Mesodermal cell (in vitro differentiated cells): ENCODE data around the gene CACNA1B.

ENCODE experiments used
- H3K27ac ChIP-seq: 2 replicates; pipeline ENCODE4 v1.7.0; 2013; ENCODE audit warnings: mild to moderate bottlenecking, low read depth, low read length, moderate library complexity; ENCODE audit not compliant: severe bottlenecking
- H3K36me3 ChIP-seq: 2 replicates; pipeline ENCODE4 v1.7.1; 2013; ENCODE audit warnings: mild to moderate bottlenecking, low read length, moderate library complexity; ENCODE audit not compliant: control insufficient read depth, insufficient read depth
- H3K4me1 ChIP-seq: one replicate; pipeline ENCODE4 v1.7.1; 2013; ENCODE audit warnings: mild to moderate bottlenecking, low read length; ENCODE audit not compliant: insufficient read depth, control insufficient read depth, poor library complexity, severe bottlenecking
- H3K4me3 ChIP-seq: 2 replicates; pipeline ENCODE4 v1.7.0; 2013; ENCODE audit warnings: low read length, control low read depth, mild to moderate bottlenecking; ENCODE audit not compliant: insufficient read depth, poor library complexity, severe bottlenecking; ENCODE audit errors: extremely low read depth
- H3K9me3 ChIP-seq: 2 replicates; pipeline ENCODE4 v1.7.1; 2013; ENCODE audit warnings: mild to moderate bottlenecking, low read length, moderate library complexity; ENCODE audit not compliant: control insufficient read depth
- WGBS, 2 experiments: methylation state at CpG; one replicate each; pipeline ENCODE4 v1.1.5; 2013; ENCODE audit warnings: missing lambda C conversion rate in 2 of 2; ENCODE audit not compliant: insufficient coverage in 2 of 2; 5-methylcytosine and 5-hydroxymethylcytosine counted together

Gene CACNA1B

DNA sequence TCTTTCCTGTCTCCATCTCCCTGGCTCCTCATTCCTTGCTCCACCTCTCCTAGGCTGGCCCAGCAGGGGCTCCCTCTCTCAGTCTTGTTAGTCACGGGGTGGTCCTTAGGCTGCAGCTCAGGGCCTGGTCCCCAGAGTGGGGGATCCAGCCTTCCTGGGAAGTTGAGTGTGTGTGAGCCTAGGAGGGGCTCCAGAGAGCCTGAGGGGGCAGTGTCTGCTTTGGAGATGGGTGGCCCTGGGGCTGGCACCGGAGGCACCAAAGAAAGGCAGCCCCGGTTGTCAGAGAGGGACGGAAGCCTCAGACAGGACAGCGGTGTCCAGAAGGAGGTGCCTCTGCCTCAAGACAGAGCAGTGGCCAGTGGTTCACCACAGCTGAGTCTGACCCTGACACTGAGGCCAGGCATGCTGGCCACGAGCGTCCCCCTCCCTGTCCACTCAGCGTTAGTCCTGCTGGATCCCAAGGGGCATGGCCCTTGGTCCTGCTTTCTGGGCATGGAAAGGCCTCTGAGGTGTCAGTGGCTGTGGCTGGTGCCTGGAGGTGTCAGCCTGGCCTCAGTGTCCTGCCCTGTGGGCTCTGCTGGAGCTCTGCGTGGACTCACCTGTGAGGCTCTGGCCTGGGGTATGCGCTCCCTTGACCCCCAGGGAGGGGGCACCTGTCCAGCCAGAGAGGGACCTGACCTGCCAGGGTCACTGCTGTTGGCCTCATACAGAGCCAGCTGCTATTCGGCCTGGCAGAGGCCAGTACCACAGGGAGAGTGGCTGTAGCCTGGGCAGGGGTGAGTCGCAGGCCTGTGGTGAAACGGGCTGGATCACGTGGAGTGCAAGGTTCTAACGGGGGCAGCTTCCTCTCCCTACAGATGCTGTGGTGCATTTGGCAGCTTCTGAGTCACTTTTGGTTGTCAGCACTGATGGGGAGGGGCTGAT lies 130.6 kb downstream of the CACNA1B start:
- Histone ChIP-seq H3K4me3 (no peak overlapping the region), H3K27ac (no peak overlapping the region), H3K36me3 (no peaks in the 10 kb centered on the region), H3K9me3 (no peaks in the 10 kb centered on the region), H3K4me1 (no peaks in the 10 kb centered on the region)
- 90 to 91% methylated on average over 14 of the region's 15 CpGs for WGBS, 2 experiments

GRCh38 chr9:138009016-138009802 lies 131.6 kb downstream of the CACNA1B start:
- 89 to 93% methylated on average over 14 to 17 of the region's 17 CpGs for WGBS, 2 experiments
- Histone ChIP-seq H3K4me3 (no peak overlapping the region), H3K27ac (no peak overlapping the region), H3K4me1 (no peaks in the 10 kb centered on the region), H3K9me3 (no peaks in the 10 kb centered on the region), H3K36me3 (no peaks in the 10 kb centered on the region)

DNA sequence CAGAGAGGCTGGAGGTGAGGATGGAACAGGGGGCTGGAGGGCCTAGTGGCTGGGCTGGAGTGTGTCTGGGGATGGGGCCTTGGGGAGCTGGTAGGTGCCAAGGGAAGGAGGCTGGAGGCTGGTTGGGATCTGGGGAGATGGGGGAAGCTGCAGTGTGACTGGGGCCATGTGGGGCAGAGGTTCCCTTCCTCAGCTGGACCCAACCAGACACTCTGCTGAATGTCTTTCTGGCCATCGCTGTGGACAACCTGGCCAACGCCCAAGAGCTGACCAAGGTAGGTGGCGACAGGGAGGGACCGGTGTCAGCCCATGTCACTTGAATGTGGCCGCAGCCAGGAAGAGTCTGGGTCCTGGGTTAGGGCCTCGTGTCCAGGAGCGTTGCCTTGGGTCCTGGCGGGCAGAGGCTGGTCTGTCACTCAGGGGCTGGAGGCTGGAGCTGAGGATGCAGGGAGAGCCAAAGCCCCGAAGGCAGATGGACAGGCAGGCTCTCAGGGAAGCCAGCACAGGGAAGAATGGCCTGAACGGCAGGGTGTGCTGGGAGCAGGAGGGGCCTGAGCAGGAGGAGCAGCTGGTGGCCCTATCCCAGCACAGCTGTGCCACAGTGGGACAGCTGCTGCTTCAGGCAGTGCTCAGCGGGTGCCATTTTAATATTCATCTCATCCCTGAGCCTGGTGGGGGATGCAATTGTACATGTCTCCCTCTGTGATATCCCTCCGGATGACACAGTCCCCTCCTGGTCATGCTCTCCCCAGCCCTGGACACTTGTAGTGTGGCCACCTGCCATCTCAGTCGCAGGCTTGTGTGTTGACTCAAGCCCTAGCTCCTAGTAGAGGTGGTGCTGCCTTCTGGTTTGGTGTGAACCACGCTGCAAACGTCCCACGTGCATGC lies 132.5 kb downstream of the CACNA1B start:
- H3K27ac ChIP-seq: no peak overlapping the region
- H3K4me1 ChIP-seq: no peaks in the 10 kb centered on the region
- H3K4me3 ChIP-seq: no peak overlapping the region
- no peaks in the 10 kb centered on the region for H3K36me3 ChIP-seq
- H3K9me3 ChIP-seq: no peaks in the 10 kb centered on the region
- 82 to 84% methylated on average over 14 to 16 of the region's 16 CpGs for WGBS, 2 experiments

- WGBS, 2 experiments: 77 to 90% methylated on average over 5 of the region's 8 CpGs
- Histone ChIP-seq H3K9me3 (no peaks in the 10 kb centered on the region), H3K27ac (no peak overlapping the region)
Measured at GRCh38 chr9:138010861-138011260, 133.3 kb downstream of the CACNA1B start.

GRCh38 chr9:138011951-138012500 lies 134.4 kb downstream of the CACNA1B start:
- WGBS, 2 experiments: 93 to 96% methylated on average over 4 of the region's 4 CpGs
- H3K4me3 ChIP-seq: no peak overlapping the region
- no peak overlapping the region for H3K27ac ChIP-seq
- H3K36me3 ChIP-seq: no peaks in the 10 kb centered on the region
- H3K9me3 ChIP-seq: no peaks in the 10 kb centered on the region
- H3K4me1 ChIP-seq: no peaks in the 10 kb centered on the region

More at GRCh38 chr9:138010861-138011260, 133.3 kb downstream of the CACNA1B start:
- H3K4me3 ChIP-seq: no peak overlapping the region
- H3K4me1 ChIP-seq: no peaks in the 10 kb centered on the region
- no peaks in the 10 kb centered on the region for H3K36me3 ChIP-seq

- Histone ChIP-seq H3K9me3 (no peaks in the 10 kb centered on the region), H3K4me1 (no peaks in the 10 kb centered on the region), H3K27ac (no peak overlapping the region), H3K4me3 (no peak overlapping the region), H3K36me3 (no peaks in the 10 kb centered on the region)
- WGBS, 2 experiments: 66 to 83% methylated on average over 2 of the region's 2 CpGs
Measured at GRCh38 chr9:138013273-138013672, 135.7 kb downstream of the CACNA1B start.

DNA sequence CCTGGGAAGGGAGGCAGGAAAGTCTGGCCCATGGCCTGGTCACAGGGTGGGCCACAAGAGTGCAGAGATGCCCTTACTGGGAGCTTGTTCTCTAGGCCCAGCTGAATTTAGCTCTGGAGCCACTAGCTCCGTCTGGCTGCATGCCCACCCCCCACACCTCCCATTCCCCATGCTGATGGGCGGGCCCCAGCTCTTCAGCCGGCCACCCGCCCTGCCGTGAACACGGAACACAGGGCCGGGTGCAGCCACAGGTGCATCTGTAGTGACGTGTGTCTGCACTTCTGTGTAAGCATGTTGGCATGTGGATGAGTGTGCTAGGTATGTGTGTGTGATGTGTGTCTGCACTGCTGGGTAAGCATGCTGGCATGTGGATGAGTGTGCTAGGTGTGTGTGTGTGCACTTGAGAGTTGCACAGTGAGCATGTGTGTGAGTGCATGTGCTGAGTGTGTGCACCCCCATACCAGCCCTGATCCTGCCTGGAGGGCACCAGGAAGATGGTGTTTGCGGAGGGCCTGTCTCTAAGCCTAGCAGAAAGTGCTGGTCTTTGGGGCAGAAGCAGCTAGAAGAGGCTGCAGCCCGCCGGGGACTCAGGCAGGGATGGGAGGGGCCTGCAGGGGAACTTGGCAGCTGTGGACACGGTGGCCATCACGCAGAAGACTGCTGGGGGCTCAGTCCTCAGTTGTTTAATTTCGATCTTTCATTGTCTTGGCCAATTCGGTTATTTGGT lies 136.4 kb downstream of the CACNA1B start:
- H3K36me3 ChIP-seq: no peaks in the 10 kb centered on the region
- no peak overlapping the region for H3K4me3 ChIP-seq
- no peaks in the 10 kb centered on the region for H3K9me3 ChIP-seq
- WGBS, 2 experiments: 83% methylated on average over 10 to 15 of the region's 15 CpGs
- H3K27ac ChIP-seq: no peak overlapping the region
- no peaks in the 10 kb centered on the region for H3K4me1 ChIP-seq

DNA sequence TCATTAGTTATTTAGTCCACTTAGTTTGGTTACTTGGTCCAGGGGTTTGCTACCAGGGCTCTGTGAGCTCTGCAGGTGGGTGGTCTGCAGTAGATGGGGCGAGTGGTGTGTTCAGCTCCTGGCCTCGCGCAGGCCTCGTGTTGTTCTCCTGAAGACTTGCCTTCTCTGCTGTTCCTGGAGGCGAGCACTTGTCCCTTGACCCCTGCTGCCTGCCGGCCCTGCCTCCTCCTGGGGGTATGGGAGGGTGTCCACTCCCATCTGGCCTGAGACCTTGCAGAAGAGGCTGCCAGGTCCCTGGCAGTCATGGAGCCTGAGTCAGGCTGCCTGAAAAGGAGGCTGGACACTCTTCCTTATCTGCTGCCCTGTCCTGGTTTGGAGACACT lies 137.0 kb downstream of the CACNA1B start:
- no peaks in the 10 kb centered on the region for H3K9me3 ChIP-seq
- H3K4me1 ChIP-seq: no peaks in the 10 kb centered on the region
- no peak overlapping the region for H3K4me3 ChIP-seq
- H3K27ac ChIP-seq: no peak overlapping the region
- WGBS, 2 experiments: 68 to 96% methylated on average over 3 to 6 of the region's 6 CpGs
- H3K36me3 ChIP-seq: no peaks in the 10 kb centered on the region

- Histone ChIP-seq H3K27ac (no peak overlapping the region), H3K4me1 (no peaks in the 10 kb centered on the region), H3K36me3 (no peaks in the 10 kb centered on the region), H3K9me3 (no peaks in the 10 kb centered on the region), H3K4me3 (no peak overlapping the region)
- WGBS, 2 experiments: 89% methylated on average over 20 to 21 of the region's 25 CpGs
Measured at GRCh38 chr9:138015021-138015829, 137.6 kb downstream of the CACNA1B start.
